ENCODE measurements around the gene SAYSD1.
"Not testable (repeated sequence)": the region's sequence is repeated elsewhere in the genome, so short reads cannot be mapped to it uniquely, and the experiment has no call there.

SAYSD1 gene, protein sequence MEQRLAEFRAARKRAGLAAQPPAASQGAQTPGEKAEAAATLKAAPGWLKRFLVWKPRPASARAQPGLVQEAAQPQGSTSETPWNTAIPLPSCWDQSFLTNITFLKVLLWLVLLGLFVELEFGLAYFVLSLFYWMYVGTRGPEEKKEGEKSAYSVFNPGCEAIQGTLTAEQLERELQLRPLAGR

GRCh38 chr6:39114704-39115599 is at the start of gene SAYSD1:
TSS of gene SAYSD1 (minus strand) at chr6:39115186. CDS start at chr6:39115089, 97 bp downstream.
- peak; percentile 85 for DNase-seq (ENCODE audit: low read depth)

GRCh38 chr6:39157511-39157910 is 42.5 kb upstream of the SAYSD1 start:
- no peak for DNase-seq (ENCODE audit: low read depth)

- DNase-seq (ENCODE audit: low read depth) = no peak
Measured at GRCh38 chr6:39156801-39157200, 41.8 kb upstream of the SAYSD1 start.

DNA sequence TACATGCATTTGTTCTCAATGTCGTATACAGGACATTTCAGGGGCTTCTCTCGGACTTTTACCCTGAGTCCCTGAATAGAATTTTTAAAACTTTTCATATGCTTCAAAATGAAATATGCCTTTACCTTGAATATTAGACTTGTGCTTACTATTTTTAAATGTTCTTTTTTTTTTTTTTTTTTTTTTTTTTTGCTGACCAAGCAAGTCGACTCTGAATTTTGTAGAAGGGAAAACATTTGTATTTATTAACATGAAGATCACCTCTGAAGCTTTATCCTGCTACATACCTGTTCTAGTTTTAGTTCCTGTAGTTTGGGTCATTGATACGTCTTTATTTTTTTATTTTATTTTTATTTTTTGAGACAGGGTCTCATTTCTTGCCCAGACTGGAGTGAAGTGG is 39.7 kb upstream of the SAYSD1 start:
- DNase-seq (ENCODE audit: low read depth) = no peak

DNA sequence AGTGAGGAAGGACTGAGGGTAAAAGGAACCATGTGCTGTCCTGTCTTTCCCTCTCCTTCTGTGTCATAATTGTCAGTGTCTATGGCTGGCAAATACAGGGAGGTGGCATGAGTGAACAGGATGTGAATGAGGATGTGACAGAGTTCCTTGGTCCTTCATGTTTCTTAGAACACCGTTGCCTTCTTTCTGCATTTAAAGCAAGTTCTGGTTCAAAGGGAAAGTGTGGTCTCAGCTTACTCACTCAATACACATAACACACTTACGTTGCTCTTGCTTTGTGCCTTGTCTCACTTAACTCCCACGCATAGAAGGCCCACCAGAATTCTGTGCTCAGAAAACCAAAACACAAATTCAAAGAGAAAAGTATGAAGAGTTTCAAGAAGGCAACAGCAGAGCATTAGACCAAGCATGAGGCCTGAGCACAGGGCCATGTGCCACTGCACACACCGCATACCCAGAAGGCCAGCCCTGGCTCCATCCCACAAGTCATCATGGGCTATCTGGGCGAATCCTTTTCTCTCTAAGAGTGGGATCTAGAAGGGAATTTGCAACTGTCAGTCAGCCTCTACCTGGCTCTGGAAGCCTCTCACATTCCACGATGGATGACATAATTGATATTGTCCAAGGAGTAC is 38.9 kb upstream of the SAYSD1 start:
- peak; percentile 9 for DNase-seq (ENCODE audit: low read depth)

GRCh38 chr6:39152262-39152661 is 37.3 kb upstream of the SAYSD1 start:
- no peak for DNase-seq (ENCODE audit: low read depth)

DNA sequence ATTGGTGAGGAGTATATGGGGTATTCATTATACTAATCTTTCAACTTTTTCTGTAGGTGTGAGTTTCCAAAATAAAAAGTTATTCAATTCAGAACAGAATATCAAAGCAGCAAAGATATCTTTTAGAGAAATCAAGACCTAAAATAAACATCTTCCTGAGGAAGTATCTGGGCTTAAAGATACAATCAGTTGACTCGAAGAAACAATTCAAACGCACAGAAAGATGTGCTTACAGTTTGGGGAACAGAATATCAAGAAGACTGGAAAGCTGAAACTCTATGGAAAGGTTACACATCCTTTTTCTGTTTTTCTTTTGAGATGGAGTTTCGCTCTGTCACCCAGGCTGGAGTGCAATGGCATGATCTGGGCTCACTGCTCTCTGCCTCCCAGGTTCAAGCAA is 36.2 kb upstream of the SAYSD1 start:
- DNase-seq (ENCODE audit: low read depth) = no peak

GRCh38 chr6:39144481-39145173 is 29.6 kb upstream of the SAYSD1 start:
- no peak for DNase-seq (ENCODE audit: low read depth)

DNA sequence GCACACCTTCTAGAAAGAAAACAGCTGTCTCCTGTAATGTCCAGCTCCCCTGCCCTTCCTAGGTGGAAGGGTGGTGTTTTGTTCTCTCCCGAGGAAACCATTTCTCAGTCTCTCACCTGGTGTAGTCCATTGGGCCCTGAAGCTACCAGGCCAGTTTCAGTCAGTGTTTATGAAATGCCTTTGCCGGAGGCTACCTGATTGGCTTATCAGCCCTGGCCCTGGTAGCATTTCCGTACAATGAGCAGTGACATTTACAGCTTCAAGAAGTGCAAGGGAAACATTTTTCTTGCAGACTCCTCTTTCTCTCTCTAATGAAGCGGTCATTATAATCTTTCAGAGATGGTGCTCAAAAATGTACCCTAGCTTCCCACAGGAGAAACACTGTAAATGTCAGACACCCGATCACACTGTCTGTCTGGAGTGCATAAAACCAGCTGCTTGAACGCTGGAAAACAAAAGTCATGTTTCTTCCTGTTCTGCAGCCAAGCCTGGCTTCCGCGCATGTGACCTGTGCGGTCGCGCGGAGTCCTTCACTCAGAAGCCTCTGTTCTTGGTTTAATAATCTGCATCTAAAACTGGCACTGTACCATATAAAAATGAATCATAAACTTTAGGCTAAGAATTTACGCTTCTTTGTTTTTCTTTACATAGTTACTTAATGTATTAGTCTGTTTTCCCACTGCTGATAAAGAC is 28.4 kb upstream of the SAYSD1 start:
- no peak for DNase-seq (ENCODE audit: low read depth)

DNA sequence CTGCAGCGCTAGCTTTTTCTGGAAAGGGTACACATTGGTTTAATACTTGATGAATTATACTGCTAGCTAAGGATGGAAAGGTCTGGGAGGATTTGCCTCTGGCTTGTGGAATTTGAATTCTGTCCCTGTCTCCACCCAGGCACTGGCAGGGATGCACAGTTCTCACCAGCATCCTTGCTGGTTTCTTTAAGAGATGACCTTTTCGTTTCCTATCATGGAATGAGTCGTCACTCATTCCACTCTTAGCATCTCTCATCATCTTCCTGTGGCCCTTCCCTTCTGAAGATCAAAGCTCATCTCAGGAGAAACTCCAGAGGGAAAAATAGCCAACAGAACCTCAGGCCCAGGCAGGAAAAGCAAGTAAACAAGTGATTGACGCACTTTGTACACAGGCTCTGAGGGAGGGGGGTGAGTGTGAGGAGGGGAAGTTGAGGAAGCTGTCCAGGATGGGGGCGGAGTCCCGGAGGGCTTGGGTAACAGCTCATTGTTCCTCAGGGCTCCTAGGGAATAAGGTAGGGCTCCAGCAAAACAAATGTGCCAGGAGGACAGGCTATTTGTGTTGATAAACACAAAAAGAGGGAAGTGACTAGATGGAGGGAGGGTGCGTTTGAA is 25.7 kb upstream of the SAYSD1 start:
- DNase-seq (ENCODE audit: low read depth) = no peak

DNA sequence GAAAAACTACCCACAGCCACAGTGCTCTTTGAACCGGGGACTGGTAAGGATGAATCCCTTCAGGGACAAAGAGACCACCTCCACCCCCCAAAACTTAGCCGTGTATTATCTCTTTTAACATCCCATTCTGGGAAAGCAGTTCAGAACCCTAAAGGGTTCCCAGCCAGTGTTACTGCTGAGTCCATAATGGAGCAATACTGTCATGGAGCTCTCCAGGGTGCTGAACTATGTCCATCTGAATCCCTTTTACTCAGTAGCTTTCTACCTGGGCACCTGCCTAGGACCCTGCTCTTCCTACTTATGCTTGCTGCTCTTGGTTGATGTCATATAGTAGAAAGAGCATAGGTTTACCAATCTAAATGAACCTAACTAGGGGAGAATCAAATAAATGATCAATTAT is 22.3 kb upstream of the SAYSD1 start:
- no peak for DNase-seq (ENCODE audit: low read depth)

DNA sequence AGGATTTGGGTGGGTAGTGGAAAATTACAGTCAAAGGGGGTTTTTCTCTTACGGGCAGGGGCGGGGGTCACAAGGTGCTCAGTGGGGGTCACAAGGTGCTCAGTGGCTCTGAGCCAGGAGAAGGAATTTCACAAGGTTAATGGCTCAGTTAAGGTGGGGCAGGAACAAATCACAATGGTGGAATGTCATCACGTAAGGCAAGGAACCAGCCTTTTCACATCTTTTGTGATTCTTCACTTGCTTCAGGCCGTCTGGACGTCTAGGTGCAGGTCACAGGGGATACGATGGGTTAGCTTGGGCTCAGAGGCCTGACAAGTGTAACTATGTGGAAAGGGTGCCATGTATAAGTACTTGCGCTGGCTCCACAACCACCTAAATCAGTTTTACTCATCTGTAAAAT is 21.2 kb upstream of the SAYSD1 start:
- not testable (repeated sequence) for DNase-seq (ENCODE audit: low read depth)

GRCh38 chr6:39134761-39135160 is 19.8 kb upstream of the SAYSD1 start:
- not testable (repeated sequence) for DNase-seq (ENCODE audit: low read depth)

DNA sequence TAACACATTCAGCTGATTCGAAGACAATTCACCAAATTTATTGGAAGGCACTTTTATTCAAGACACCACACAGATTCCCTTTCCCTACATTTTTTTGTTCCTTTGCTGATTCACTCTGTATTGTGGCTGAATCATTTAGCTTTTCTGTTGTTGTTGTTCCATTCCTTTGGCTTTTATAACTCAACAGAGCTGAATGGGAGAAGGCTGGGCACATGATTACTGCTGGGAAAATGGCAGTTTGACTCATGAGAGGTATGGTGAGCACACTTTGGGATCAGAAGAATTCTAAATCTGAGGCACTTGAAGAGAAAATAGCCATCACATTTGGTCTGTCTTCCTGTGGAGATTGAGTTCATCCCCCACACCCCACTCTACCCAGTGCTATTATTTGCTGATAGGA is 15.7 kb upstream of the SAYSD1 start:
- DNase-seq (ENCODE audit: low read depth) = no peak

- DNase-seq (ENCODE audit: low read depth) = no peak
Measured at GRCh38 chr6:39128832-39129231, 13.8 kb upstream of the SAYSD1 start.

DNA sequence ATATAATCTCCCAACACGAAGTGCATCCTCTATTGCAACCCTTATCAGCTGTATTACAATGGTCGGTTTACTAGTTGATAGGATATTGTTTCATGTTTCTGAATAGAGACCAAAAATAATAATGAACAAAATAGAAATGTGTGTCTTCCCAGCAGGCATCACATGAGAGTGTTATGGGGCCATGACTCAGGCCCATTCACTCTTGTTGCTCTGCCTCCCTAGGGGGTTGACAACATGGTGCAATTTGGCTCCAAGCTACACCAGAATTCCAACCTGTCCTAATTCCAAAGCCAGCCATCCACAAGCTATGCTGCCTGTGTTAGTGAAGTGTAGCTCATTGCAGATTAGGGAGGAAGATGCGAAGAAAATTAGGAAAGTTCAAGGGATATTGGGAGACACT is 13.1 kb upstream of the SAYSD1 start:
- DNase-seq (ENCODE audit: low read depth) = no peak

DNA sequence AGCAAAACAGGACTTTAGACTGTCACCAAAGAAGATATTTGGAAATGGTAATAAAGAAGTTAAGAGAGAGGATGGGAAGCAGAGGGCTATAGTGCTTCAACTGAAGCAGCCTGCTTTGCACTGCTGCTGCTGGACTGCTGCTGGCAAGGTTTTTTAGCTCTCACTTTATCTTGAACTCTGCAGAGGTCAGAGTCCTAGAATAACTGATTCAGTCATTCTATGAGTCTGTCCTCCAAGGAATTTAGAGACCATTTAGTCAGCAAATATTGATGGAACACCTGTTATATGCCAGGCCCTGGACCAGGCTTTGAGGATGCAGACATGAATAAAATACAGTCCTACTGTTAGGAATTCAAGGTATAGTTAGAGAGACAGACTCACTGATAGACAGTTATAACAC is 9.1 kb upstream of the SAYSD1 start:
- no peak for DNase-seq (ENCODE audit: low read depth)

DNA sequence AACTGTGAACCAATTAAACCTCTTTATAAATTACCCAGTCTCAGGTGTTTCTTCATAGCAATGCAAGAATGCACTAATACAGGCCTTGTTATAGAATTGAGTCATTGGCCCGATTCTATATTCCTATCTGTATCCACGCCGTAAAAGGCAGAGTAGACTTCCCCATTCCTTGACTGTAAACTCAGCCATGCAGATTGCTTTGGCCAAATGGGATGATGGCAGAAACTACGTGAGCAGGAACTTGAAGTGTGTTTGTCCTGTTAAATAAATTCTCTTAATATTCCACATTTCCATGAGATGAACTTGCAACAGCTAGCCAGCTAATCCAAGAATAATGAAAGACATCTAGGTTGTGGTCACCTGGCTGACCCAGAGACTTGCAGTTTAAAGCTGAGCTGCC is 3.9 kb upstream of the SAYSD1 start:
- no peak for DNase-seq (ENCODE audit: low read depth)

DNA sequence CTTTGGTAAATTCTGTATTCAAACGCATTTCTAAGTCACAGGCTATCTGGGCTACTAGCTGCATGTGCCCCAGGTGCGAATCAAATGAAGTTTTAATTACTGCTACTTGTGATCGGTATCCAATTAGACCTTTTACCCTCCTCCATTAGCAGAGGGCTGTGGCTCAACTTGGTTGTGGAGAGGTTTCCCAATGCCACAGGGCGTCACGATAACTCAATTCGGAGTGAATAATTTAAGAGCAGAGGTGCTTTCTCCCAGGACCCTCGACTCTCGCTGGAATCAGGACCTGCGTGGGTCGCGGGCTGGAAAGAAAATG is 640 bp downstream of the SAYSD1 start:
- no peak for DNase-seq (ENCODE audit: low read depth)

DNA sequence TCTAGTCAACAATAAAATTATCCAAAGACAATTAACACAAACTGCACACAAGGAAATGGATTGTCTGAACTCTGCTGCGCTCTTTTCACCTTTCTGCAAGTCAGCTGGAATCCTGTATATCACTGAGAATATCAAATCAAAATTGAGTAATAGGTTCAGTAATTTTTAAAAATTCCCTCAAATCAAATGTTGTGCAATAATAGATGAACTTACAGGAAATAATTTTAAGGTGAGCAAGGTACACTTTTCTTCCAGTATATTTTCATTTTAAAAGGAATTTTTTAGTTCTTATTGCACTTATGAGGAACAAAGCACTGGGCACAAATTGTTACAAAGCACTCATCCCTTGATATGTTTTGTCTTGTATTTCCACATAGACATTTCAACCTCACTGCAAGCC is 1.2 kb downstream of the SAYSD1 start:
- DNase-seq (ENCODE audit: low read depth) = no peak

DNA sequence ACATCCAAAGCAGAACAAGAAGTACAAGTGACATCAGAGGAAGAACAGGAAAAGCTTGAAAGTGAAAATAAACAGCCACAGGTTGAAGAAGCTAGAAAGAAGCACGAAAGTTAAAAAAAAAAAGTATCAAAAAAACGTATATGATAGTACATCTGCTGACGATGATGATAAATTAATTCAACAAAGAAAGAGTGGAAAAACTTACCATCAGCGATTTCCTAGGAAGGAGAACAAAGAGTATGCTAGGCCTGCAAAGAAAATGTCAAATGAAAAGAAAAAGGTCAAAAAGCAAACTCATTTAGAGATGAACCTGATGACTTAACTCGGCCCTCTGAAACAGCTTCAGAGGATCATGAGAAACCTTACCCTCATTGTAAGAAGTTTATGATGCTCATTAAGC is 3.7 kb downstream of the SAYSD1 start:
- no peak for DNase-seq (ENCODE audit: low read depth)

Measured in activated gamma-delta T cell treated with anti-CD3 and anti-CD28 coated beads, Interleukin-2, amount 50 U/mL, for 16 hours (primary cell).